Spleen (tissue), 11 donors: ENCODE measurements around the gene MAPK8IP3. TPM values are rescaled to one million over a fixed set of nuclear protein-coding genes. Genes with fewer than 3 reads are reported as not detected.

Experiments
- DNase-seq: peaks from one replicate; pipeline ENCODE4 v3.0.0-alpha.2; 2020
- H3K27ac ChIP-seq, 8 donors: fragments of 200-600 bp; sonication (generic) in 7 of 8; 1 replicate in 4 of 8; 2 replicates in 4 of 8; pipeline versions ENCODE4 v1.5.0 to v1.8.0; 2016 to 2021; ENCODE audit warnings: inconsistent platforms in 4 of 8, mild to moderate bottlenecking in 4 of 8, moderate library complexity in 1 of 8
- H3K27me3 ChIP-seq, 7 donors: fragments of 200-600 bp; sonication (generic) in 6 of 7; replicated peaks in 1 of 7; 1 replicate in 4 of 7; 2 replicates in 3 of 7; pipeline versions ENCODE4 v1.5.0 to v1.8.0; 2016 to 2021; ENCODE audit warnings: inconsistent platforms in 3 of 7, mild to moderate bottlenecking in 1 of 7
- H3K36me3 ChIP-seq, 6 donors: fragments of 200-600 bp; sonication (generic) in 5 of 6; 1 replicate in 4 of 6; 2 replicates in 2 of 6; pipeline versions ENCODE4 v1.5.0 to v1.8.0; 2016 to 2021; ENCODE audit warnings: inconsistent platforms in 2 of 6
- H3K4me1 ChIP-seq, 6 donors: fragments of 200-600 bp; sonication (generic) in 5 of 6; 1 replicate in 3 of 6; 2 replicates in 3 of 6; pipeline versions ENCODE4 v1.5.0 to v1.8.0; 2016 to 2021; ENCODE audit warnings: inconsistent platforms in 3 of 6
- H3K4me3 ChIP-seq, 8 donors: fragments of 200-600 bp; sonication (generic) in 7 of 8; 1 replicate in 4 of 8; 2 replicates in 4 of 8; pipeline versions ENCODE4 v1.5.0 to v1.8.0; 2016 to 2021; ENCODE audit warnings: inconsistent platforms in 4 of 8, mild to moderate bottlenecking in 4 of 8, moderate library complexity in 2 of 8
- H3K9me3 ChIP-seq, 8 donors: fragments of 200-600 bp; sonication (generic) in 7 of 8; 1 replicate in 4 of 8; 2 replicates in 4 of 8; pipeline versions ENCODE4 v1.5.0 to v1.8.0; 2016 to 2021; ENCODE audit warnings: inconsistent platforms in 4 of 8
- CTCF ChIP-seq, 11 experiments: fragments of 200-600 bp in 7 of 11; fragments of 450-650 bp in 4 of 11; sonication (generic) in 4 of 11; IDR thresholded peaks in 8 of 11; conservative IDR thresholded peaks in 3 of 11; 1 replicate in 7 of 11; 2 replicates in 4 of 11; pipeline versions ENCODE4 v1.4.0 to v1.8.0; 2016 to 2021; ENCODE audit warnings: antibody characterized with exemption in 11 of 11, inconsistent platforms in 4 of 11, mild to moderate bottlenecking in 1 of 11
- POLR2A ChIP-seq, 3 donors: fragments of 450-650 bp; IDR thresholded peaks; one replicate each; pipeline ENCODE4 v1.5.1; 2017; ENCODE audit warnings: antibody characterized with exemption in 3 of 3, mild to moderate bottlenecking in 1 of 3
- POLR2AphosphoS5 ChIP-seq, 3 donors: sonication (generic); formaldehyde crosslinking; IDR thresholded peaks; one replicate each; pipeline ENCODE4 v1.5.1; 2017; ENCODE audit warnings: antibody characterized with exemption in 3 of 3
- WGBS, 5 donors: extraction: QIAGEN DNeasy Blood & Tissue Kit in 3 of 5; methylation state at CpG; one replicate each; pipeline versions ENCODE4 v1.1.5 to v1.1.7; 2013 to 2018; 5-methylcytosine and 5-hydroxymethylcytosine counted together
- intact Hi-C: fragments of 100-400 bp; cut with DNase I; formaldehyde crosslinking; loops from one replicate; pipeline ENCODE4 v1.15.0; 2023; ENCODE audit warnings: low total_unique reads
- polyA plus RNA-seq, 3 donors: library from polyadenylated mRNA; stranded (reverse); fragments of 200-250 nt; gene quantifications; one replicate each; pipeline ENCODE4 v1.2.1, GENCODE V29; 2013
- total RNA-seq, 7 donors: library from RNA; depleted of rRNA in 3 of 7; stranded (reverse); fragments of >200 nt in 3 of 7; fragmentation: NEBNext Ultra II Directional in 4 of 7; extraction: Animal tissue kit (Norgen Biotek cat#: 25700) in 4 of 7; gene quantifications; one replicate each; pipeline versions ENCODE4 v1.1.0 to v1.2.1, GENCODE V29; 2016 to 2021
- donor health status: healthy with polysubstance abuse.
- donor health status: DM: no; HTN: no; CAD: no; lungs with moderate emphysema.
- donor health status: DM: no; HTN: no; CAD: no.
- donor health status: Bipolar disorder and iron deficiency.
- donor health status: healthy.
- donor health status: DM: no; HTN: no; CAD: no.
- donor health status: DM: yes; HTN: yes; CAD: no.

Gene MAPK8IP3
- total and polyA plus RNA-seq, 10 donors, result 27.2 to 134 (median 114) TPM

DNA sequence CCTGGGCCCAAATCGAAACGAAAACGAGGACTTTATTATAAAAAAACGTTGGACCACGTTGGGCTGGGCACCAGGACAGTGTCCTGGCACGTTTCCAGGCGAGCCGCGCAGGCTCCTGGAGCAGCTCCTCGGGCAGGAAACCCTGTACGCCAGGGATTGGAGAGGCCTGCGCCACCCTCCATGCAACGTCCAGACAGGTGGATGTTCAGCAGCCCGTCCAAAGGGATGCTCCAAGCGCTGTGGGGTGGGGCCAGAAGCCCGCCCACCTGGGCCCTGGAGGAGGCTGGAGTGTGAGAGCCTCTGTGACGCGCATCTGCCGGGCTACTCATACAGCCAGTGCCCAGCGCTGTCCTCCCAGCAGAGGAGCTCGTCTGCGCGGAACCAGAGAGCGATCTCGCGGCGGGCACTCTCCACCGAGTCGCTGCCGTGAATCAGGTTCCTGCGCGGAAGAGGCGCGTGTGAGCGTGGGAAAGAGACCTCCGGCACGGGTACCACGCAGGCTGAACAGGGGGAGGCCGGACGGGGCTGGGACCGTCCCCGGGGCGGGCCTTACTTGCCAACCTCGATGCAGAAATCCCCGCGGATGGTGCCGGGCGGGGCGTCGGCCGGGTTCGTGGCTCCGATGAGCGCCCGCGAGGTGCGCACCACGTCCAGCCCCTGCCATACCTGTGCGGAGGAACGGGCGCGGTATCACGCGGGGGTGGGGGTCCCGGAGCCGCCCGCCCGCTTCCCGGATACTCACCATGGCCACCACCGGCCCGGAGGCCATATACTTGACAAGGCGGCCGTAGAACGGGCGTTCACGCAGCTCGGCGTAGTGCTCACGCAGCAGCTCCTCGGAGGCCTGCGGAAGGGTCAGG lies 64.6 kb downstream of the MAPK8IP3 start:
- intact Hi-C loops, result no loop called here
- 17 to 31% (median 20%) methylated on average over 46 to 81 of the region's 81 CpGs for WGBS, 5 donors
- Histone ChIP-seq H3K4me1 (peaks cover 23 to 62% (median 43%) of the 10 kb centered on the region in 6 donors), H3K4me3 (peak overlapping the region; percentile 96 to 100 (median 99)), H3K27ac (peak overlapping the region; percentile 65 to 97 (median 96)), H3K9me3 (no peaks in the 10 kb centered on the region), H3K36me3 (peaks cover 0 to 53% (median 44%) of the 10 kb centered on the region in 6 donors), H3K27me3 (no peaks in the 10 kb centered on the region)
- TF ChIP-seq POLR2A (IDR thresholded peaks at IDR 0.05) (no peak), POLR2AphosphoS5 (IDR thresholded peaks at IDR 0.05) (peak; percentile 73 to 87 (median 77))
- DNase-seq, result peak; percentile 90

- TF ChIP-seq POLR2A (IDR thresholded peaks at IDR 0.05) (no peak), CTCF (IDR thresholded peaks at IDR 0.05 in 8 of 11, conservative IDR thresholded peaks at IDR 0.05 in 3 of 11) (peak in 1 of 11 experiments; percentile 35)
- peak within 1 kb of the TSS; percentile 89 to 97 (median 96) for H3K27ac ChIP-seq
- H3K9me3 ChIP-seq, result no peaks in the 10 kb centered on the region
- WGBS, 5 donors, result 0 to 1% (median 1%) methylated on average over 4 to 79 of the region's 79 CpGs
- H3K36me3 ChIP-seq, result peaks cover 0 to 53% (median 40%) of the 10 kb centered on the region in 6 donors
- DNase-seq, result peak; percentile 95
- intact Hi-C loops, result no loop called here
- peaks cover 23 to 69% (median 43%) of the 10 kb centered on the region in 6 donors for H3K4me1 ChIP-seq
- H3K27me3 ChIP-seq, result no peaks in the 10 kb centered on the region
- H3K4me3 ChIP-seq, result peak within 1 kb of the TSS; percentile 96 to 100 (median 99)
Measured at GRCh38 chr16:1771188-1771863, 65.3 kb downstream of the MAPK8IP3 start, which contains the start of gene NME3. TSS of gene NME3 (minus strand) at chr16:1771543. CDS start at chr16:1771534, 9 bp downstream.

DNA sequence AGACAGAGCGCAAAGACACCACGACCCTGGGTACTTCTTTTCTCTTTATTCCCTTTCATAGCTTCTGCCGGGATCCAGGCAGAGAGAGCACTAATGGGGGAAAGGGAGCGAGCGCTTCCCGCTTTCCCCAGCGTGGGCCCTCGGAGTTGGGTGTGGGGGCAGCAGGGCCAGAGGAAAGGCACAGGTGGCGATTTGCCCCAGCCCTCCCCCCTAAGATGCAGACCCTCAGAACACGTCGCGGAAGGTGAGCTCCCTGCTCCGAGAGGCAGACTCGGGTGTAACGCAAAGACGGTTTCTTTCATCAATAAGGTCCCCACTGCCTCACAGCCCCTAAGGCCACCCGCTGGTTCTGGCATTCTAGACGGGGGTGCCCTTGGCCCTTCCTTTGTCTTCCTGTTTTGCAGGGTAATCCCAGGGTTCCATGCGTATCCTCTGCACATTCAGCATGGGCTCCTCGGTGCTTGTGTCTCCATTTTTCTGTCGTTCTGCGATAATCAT lies 65.9 kb downstream of the MAPK8IP3 start:
- Histone ChIP-seq H3K36me3 (peaks cover 0 to 53% (median 40%) of the 10 kb centered on the region in 6 donors), H3K27ac (peak overlapping the region; percentile 89 to 97 (median 96)), H3K4me3 (peak overlapping the region; percentile 96 to 100 (median 99)), H3K9me3 (no peaks in the 10 kb centered on the region), H3K27me3 (no peaks in the 10 kb centered on the region), H3K4me1 (peaks cover 23 to 74% (median 43%) of the 10 kb centered on the region in 6 donors)
- no peak for DNase-seq
- WGBS, 5 donors, result 17 to 28% (median 20%) methylated on average over 19 to 22 of the region's 22 CpGs
- TF ChIP-seq CTCF (IDR thresholded peaks at IDR 0.05 in 8 of 11, conservative IDR thresholded peaks at IDR 0.05 in 3 of 11) (no peak), POLR2A (IDR thresholded peaks at IDR 0.05) (no peak), POLR2AphosphoS5 (IDR thresholded peaks at IDR 0.05) (no peak)
- intact Hi-C loops, result no loop called here

- no peak for TF ChIP-seq POLR2AphosphoS5 (IDR thresholded peaks at IDR 0.05)
- no peak for TF ChIP-seq POLR2A (IDR thresholded peaks at IDR 0.05)
- 0 to 1% (median 1%) methylated on average over 26 to 53 of the region's 53 CpGs for WGBS, 5 donors
- Histone ChIP-seq H3K4me1 (peaks cover 23 to 79% (median 43%) of the 10 kb centered on the region in 6 donors), H3K4me3 (peak within 1 kb of the TSS; percentile 96 to 100 (median 99)), H3K27ac (peak within 1 kb of the TSS; percentile 89 to 97 (median 96)), H3K9me3 (no peaks in the 10 kb centered on the region), H3K27me3 (no peaks in the 10 kb centered on the region), H3K36me3 (peaks cover 0 to 53% (median 40%) of the 10 kb centered on the region in 6 donors)
- no peak for DNase-seq
- intact Hi-C loops, result no loop called here
Measured at GRCh38 chr16:1772362-1772907, 66.4 kb downstream of the MAPK8IP3 start, which contains the start of gene EME2. TSS of gene EME2 (plus strand) at chr16:1772810. CDS start at chr16:1773228, 418 bp downstream.
